IMR-90 (cell line): ENCODE measurements around the gene CUX1. TPM values are rescaled to one million over a fixed set of nuclear protein-coding genes. Genes with fewer than 3 reads are reported as not detected.

Source experiments
- ATAC-seq: fragments of 200-7000 bp; cut with Tn5 transposase; 2 replicates; pipeline ENCODE4 v1.9.1; 2020; ENCODE audit warnings: low read depth, mild to moderate bottlenecking, moderate library complexity
- BruUV-seq: library from RNA; stranded (reverse); fragments of 400-500 nt; replicated peaks from 2 replicates; lab custom pipeline; 2021; lab: Mats Ljungman, UMichigan
- CTCF ChIA-PET: fragments of 300-600 bp; formaldehyde crosslinking; extraction: SDS; loops from one replicate; lab custom pipeline; 2021; ENCODE audit warnings: antibody characterized with exemption; lab: Yijun Ruan, JAX
- POLR2A ChIA-PET: fragments of 300-600 bp; sonication (Branson Sonifier 250); formaldehyde crosslinking; loops from one replicate; lab custom pipeline; 2022; ENCODE audit warnings: antibody characterized with exemption; ENCODE audit not compliant: unreplicated experiment; lab: Charles Lee
- DNase-seq: peaks from one replicate; pipeline ENCODE4 v3.0.0; 2013
- H2AFZ ChIP-seq: replicated peaks from 2 replicates; pipeline ENCODE3; 2013; ENCODE audit warnings: low read length, mild to moderate bottlenecking; ENCODE audit not compliant: poor library complexity
- H2AK5ac ChIP-seq: 2 replicates; pipeline ENCODE4 v1.6.1; 2013; ENCODE audit warnings: low read depth, low read length, inconsistent platforms
- H2AK9ac ChIP-seq: replicated peaks from 2 replicates; pipeline ENCODE3; 2013; ENCODE audit warnings: mild to moderate bottlenecking, low read depth, low read length, moderate library complexity; ENCODE audit not compliant: poor library complexity
- H2BK120ac ChIP-seq: 2 replicates; pipeline ENCODE4 v1.6.1; 2013; ENCODE audit warnings: low read depth, low read length, inconsistent platforms
- H2BK15ac ChIP-seq: 3 replicates; pipeline ENCODE4 v1.6.1; 2013; ENCODE audit warnings: low read depth, low read length, inconsistent platforms
- H2BK20ac ChIP-seq: 2 replicates; pipeline ENCODE4 v1.6.1; 2013; ENCODE audit warnings: low read depth, mild to moderate bottlenecking, inconsistent platforms, low read length, moderate library complexity
- H2BK5ac ChIP-seq: 2 replicates; pipeline ENCODE4 v1.6.1; 2013; ENCODE audit warnings: mild to moderate bottlenecking, low read depth, low read length, inconsistent platforms; ENCODE audit not compliant: poor library complexity, severe bottlenecking
- H3K14ac ChIP-seq: replicated peaks from 2 replicates; pipeline ENCODE4 v1.6.1; 2013; ENCODE audit warnings: low read depth, low read length, inconsistent platforms
- H3K18ac ChIP-seq: 2 replicates; pipeline ENCODE4 v1.6.1; 2013; ENCODE audit warnings: low read depth, low read length, control low read depth
- H3K23ac ChIP-seq: 2 replicates; pipeline ENCODE4 v1.6.1; 2013; ENCODE audit warnings: low read depth, low read length, inconsistent platforms
- H3K27ac ChIP-seq: 2 replicates; pipeline ENCODE4 v1.5.1; 2013; ENCODE audit warnings: mild to moderate bottlenecking, control low read depth, low read length; ENCODE audit not compliant: insufficient read depth
- H3K27me3 ChIP-seq: 2 replicates; pipeline ENCODE4 v1.6.1; 2013; ENCODE audit warnings: low read length; ENCODE audit not compliant: control insufficient read depth, insufficient read depth
- H3K36me3 ChIP-seq: 2 replicates; pipeline ENCODE4 v1.6.1; 2013; ENCODE audit warnings: low read length, mixed read lengths; ENCODE audit not compliant: control insufficient read depth, insufficient read depth
- H3K4ac ChIP-seq: 2 replicates; pipeline ENCODE4 v1.6.1; 2013; ENCODE audit warnings: low read depth, low read length, inconsistent platforms
- H3K4me1 ChIP-seq: 2 replicates; pipeline ENCODE4 v1.6.1; 2013; ENCODE audit warnings: low read length, mixed read lengths; ENCODE audit not compliant: control insufficient read depth, insufficient read depth
- H3K4me2 ChIP-seq: 2 replicates; pipeline ENCODE4 v1.6.1; 2013; ENCODE audit warnings: low read depth, mild to moderate bottlenecking, control low read depth, low read length, moderate library complexity
- H3K4me3 ChIP-seq: 2 replicates; pipeline ENCODE4 v1.5.1; 2013; ENCODE audit warnings: low read depth, mild to moderate bottlenecking, control low read depth, low read length, moderate library complexity; ENCODE audit not compliant: insufficient read depth
- H3K56ac ChIP-seq: 2 replicates; pipeline ENCODE4 v1.6.1; 2013; ENCODE audit warnings: low read length, inconsistent platforms; ENCODE audit not compliant: insufficient read depth; ENCODE audit errors: extremely low read depth
- H3K79me1 ChIP-seq, 2 experiments: 2 replicates each; pipeline ENCODE4 v1.6.1; 2013; ENCODE audit warnings: low read length in 2 of 2, inconsistent platforms in 1 of 2, low read depth in 1 of 2
- H3K9ac ChIP-seq: 2 replicates; pipeline ENCODE4 v1.6.1; 2013; ENCODE audit warnings: low read depth, low read length, control low read depth
- H3K9me1 ChIP-seq: 2 replicates; pipeline ENCODE4 v1.6.1; 2013; ENCODE audit warnings: low read length, inconsistent platforms; ENCODE audit not compliant: insufficient read depth
- H3K9me3 ChIP-seq: 2 replicates; pipeline ENCODE4 v1.6.1; 2013; ENCODE audit warnings: low read length; ENCODE audit not compliant: control insufficient read depth, insufficient read depth
- H4K20me1 ChIP-seq: 2 replicates; pipeline ENCODE4 v1.6.1; 2013; ENCODE audit warnings: low read length, inconsistent platforms; ENCODE audit not compliant: insufficient read depth
- H4K5ac ChIP-seq: 2 replicates; pipeline ENCODE4 v1.6.1; 2013; ENCODE audit warnings: mild to moderate bottlenecking, low read depth, low read length, control low read depth
- H4K8ac ChIP-seq, 2 experiments: 2 replicates each; pipeline ENCODE4 v1.6.1; 2013; ENCODE audit warnings: low read depth in 2 of 2, low read length in 2 of 2, control low read depth in 1 of 2, inconsistent platforms in 1 of 2
- H4K91ac ChIP-seq: 2 replicates; pipeline ENCODE4 v1.6.1; 2013; ENCODE audit warnings: low read depth, low read length, inconsistent platforms; ENCODE audit not compliant: insufficient read depth
- BHLHE40 ChIP-seq: fragments of 150-350 bp; IDR thresholded peaks from 2 replicates; pipeline ENCODE4 v1.6.1; 2016; ENCODE audit warnings: mild to moderate bottlenecking, low read depth, low read length
- CEBPB ChIP-seq: IDR thresholded peaks from 2 replicates; pipeline ENCODE4 v1.6.1; 2012; ENCODE audit warnings: low read depth, low read length, improper control_type of control experiment
- CTCF ChIP-seq: conservative IDR thresholded peaks from 2 replicates; pipeline ENCODE4 v1.5.1; 2012; ENCODE audit warnings: mild to moderate bottlenecking, low read depth, low read length, improper control_type of control experiment
- ELK1 ChIP-seq: fragments of 150-350 bp; IDR thresholded peaks from 2 replicates; pipeline ENCODE4 v1.6.1; 2016; ENCODE audit warnings: low read depth, mild to moderate bottlenecking, low read length, moderate library complexity, borderline replicate concordance
- MAFK ChIP-seq: IDR thresholded peaks from 2 replicates; pipeline ENCODE4 v1.6.1; 2012; ENCODE audit warnings: low read depth, low read length, improper control_type of control experiment
- MAZ ChIP-seq: IDR thresholded peaks from 2 replicates; pipeline ENCODE4 v1.6.1; 2012; ENCODE audit warnings: low read depth, mild to moderate bottlenecking, low read length, improper control_type of control experiment, moderate library complexity, borderline replicate concordance
- MXI1 ChIP-seq: IDR thresholded peaks from 2 replicates; pipeline ENCODE4 v1.6.1; 2012; ENCODE audit warnings: low read depth, mild to moderate bottlenecking, low read length, moderate library complexity, borderline replicate concordance
- RCOR1 ChIP-seq: IDR thresholded peaks from 2 replicates; pipeline ENCODE4 v1.6.1; 2012; ENCODE audit warnings: mild to moderate bottlenecking, low read length, improper control_type of control experiment; ENCODE audit not compliant: insufficient replicate concordance
- RFX5 ChIP-seq: IDR thresholded peaks from 2 replicates; pipeline ENCODE4 v1.8.0; 2012; ENCODE audit warnings: low read depth, mild to moderate bottlenecking, low read length, moderate library complexity
- USF2 ChIP-seq: fragments of 150-350 bp; IDR thresholded peaks from 2 replicates; pipeline ENCODE4 v1.6.1; 2017; ENCODE audit warnings: mild to moderate bottlenecking, antibody characterized with exemption, low read length, low read depth
- WGBS, 2 experiments: methylation state at CpG; one replicate each; pipeline versions ENCODE4 v1.1.5 to v1.1.7; 2013; ENCODE audit warnings: missing lambda C conversion rate in 2 of 2; ENCODE audit not compliant: insufficient read length in 1 of 2; ENCODE audit errors: extremely low coverage in 2 of 2; 5-methylcytosine and 5-hydroxymethylcytosine counted together
- dilution Hi-C: fragments of 300-500 bp; cut with HindIII; formaldehyde crosslinking; loops from one replicate; pipeline ENCODE4 v1.14.3; 2018; ENCODE audit warnings: low sequenced_read_pairs; ENCODE audit not compliant: unreplicated experiment
- in situ Hi-C: fragments of 300-500 bp; cut with MboI; formaldehyde crosslinking; loops from 3 replicates; pipeline ENCODE4 v1.14.3; 2019; ENCODE audit warnings: low sequenced_read_pairs, inconsistent platforms, mixed read lengths
- intact Hi-C: fragments of 100-400 bp; cut with micrococcal nuclease; formaldehyde crosslinking; loops from 2 replicates; pipeline ENCODE4 v1.10.0; 2022
- polyA plus RNA-seq, 3 experiments: library from polyadenylated mRNA; depleted of rRNA; stranded (reverse); fragments of >200 nt; gene quantifications; 2 replicates each; pipeline ENCODE4 v1.2.3, GENCODE V29; 2012; ENCODE audit warnings: low replicate concordance in 1 of 3
- total RNA-seq: library from RNA; depleted of rRNA; stranded (reverse); fragments of >200 nt; gene quantifications from 2 replicates; pipeline ENCODE4 v1.2.3, GENCODE V29; 2012

CUX1 gene
- total and polyA plus RNA-seq, 2 of the 4 experiments (the other 2 are of a cell fraction) = 19.7 to 46.4 TPM

DNA sequence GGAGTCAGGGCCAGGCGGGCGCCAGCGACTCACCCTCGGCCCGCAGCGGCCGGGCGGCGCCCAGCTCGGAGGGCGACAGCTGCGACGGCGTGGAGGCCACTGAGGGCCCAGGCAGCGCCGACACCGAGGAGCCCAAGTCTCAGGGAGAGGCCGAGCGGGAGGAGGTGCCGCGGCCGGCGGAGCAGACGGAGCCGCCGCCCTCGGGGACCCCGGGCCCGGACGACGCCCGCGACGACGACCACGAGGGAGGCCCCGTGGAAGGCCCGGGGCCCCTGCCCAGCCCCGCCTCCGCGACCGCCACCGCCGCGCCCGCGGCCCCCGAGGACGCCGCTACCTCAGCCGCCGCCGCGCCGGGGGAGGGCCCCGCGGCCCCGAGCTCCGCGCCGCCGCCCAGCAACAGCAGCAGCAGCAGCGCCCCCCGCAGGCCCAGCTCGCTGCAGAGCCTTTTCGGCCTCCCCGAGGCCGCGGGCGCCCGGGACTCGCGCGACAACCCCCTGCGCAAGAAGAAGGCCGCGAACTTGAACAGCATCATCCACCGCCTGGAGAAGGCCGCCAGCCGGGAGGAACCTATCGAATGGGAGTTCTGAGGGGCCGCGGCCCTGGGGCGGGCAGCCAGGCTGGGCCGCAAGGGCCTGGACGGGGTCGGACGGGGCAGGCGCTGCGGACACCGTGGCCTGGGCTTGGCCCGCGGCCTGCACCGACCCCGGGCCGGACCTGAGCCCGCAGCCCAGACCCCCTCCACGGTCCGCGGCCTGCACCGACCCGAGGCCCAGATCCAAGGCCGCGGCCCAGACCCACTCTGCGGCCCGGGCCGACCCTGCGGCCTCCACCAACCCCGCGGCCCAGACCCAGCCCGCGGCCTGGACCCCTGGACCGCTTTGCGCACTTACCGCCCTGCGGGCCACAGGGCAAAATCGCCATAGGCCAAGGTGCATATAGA lies 431.3 kb downstream of the CUX1 start:
- no peaks in the 10 kb centered on the region for H3K9me3 ChIP-seq
- POLR2A ChIA-PET = no interaction called here
- in situ Hi-C loops = no loop called here

More for the DNA sequence above, 431.3 kb downstream of the CUX1 start:
- no peaks in the 10 kb centered on the region for H3K27me3 ChIP-seq
- no peak overlapping the region for H2BK5ac ChIP-seq
- no peak overlapping the region for H4K5ac ChIP-seq
- DNase-seq (no peak), ATAC-seq (no peak)
- H3K56ac ChIP-seq = no peak overlapping the region
- no peak overlapping the region for H4K8ac ChIP-seq
- H2BK15ac ChIP-seq = no peak overlapping the region
- TF ChIP-seq RFX5 (no peak), BHLHE40 (no peak), RCOR1 (no peak), USF2 (no peak), MXI1 (no peak), MAFK (no peak), CTCF (no peak), ELK1 (no peak), MAZ (no peak), CEBPB (no peak)
- dilution Hi-C loops (no loop called here), intact Hi-C loops (no loop called here)
- H2AK5ac ChIP-seq = no peak overlapping the region
- H2AK9ac ChIP-seq = no peak overlapping the region
- no peak overlapping the region for H3K4ac ChIP-seq
- WGBS, 2 experiments = 89% methylated on average over 54 of the region's 117 CpGs; no CpG with 5 or more reads in 1 of the 2 experiments
- H4K20me1 ChIP-seq = no peaks in the 10 kb centered on the region; the same call in 1 of the 2 replicates
- H3K9me1 ChIP-seq = no peaks in the 10 kb centered on the region; the same call in 1 of the 2 replicates
- CTCF ChIA-PET = no interaction called here
- no peak overlapping the region for H3K4me3 ChIP-seq
- H3K18ac ChIP-seq = no peak overlapping the region
- no peak overlapping the region for H3K27ac ChIP-seq
- H3K23ac ChIP-seq = no peak overlapping the region
- H3K9ac ChIP-seq = no peak overlapping the region
- H3K14ac ChIP-seq = no peak overlapping the region
- peaks cover 14% of the 10 kb centered on the region for H3K36me3 ChIP-seq
- no peak overlapping the region for H2BK20ac ChIP-seq
- H3K4me2 ChIP-seq = no peak overlapping the region
- H2BK120ac ChIP-seq = no peak overlapping the region
- no peaks in the 10 kb centered on the region for H3K4me1 ChIP-seq
- H3K79me1 ChIP-seq = peaks cover 3 to 4% of the 10 kb centered on the region in 2 experiments; a peak in 1 of 4 replicates
- no TSS peak for BruUV-seq
- H4K91ac ChIP-seq = no peak overlapping the region
- no peak overlapping the region for H2AFZ ChIP-seq
